A673 (cell line): ENCODE results near the gene PIP4K2A. TPM values are rescaled to one million over a fixed set of nuclear protein-coding genes. Genes with fewer than 3 reads are reported as not detected.

Source experiments
- BruUV-seq: library from RNA; stranded (reverse); fragments of 400-500 nt; replicated peaks from 2 replicates; lab custom pipeline; 2021; lab: Mats Ljungman, UMichigan
- CTCF ChIA-PET: fragments of 300-600 bp; sonication (Branson Sonifier 250); formaldehyde crosslinking; loops from one replicate; lab custom pipeline; 2022; ENCODE audit warnings: antibody characterized with exemption; lab: Charles Lee
- POLR2A ChIA-PET: fragments of 300-600 bp; sonication (Branson Sonifier 250); formaldehyde crosslinking; loops from one replicate; lab custom pipeline; 2022; ENCODE audit warnings: antibody characterized with exemption; ENCODE audit not compliant: low non-redundant PET; lab: Charles Lee
- DNase-seq: peaks from one replicate; pipeline ENCODE4 v3.0.0-alpha.2; 2015; ENCODE audit warnings: low spot score
- H3K27ac ChIP-seq: fragments of 200-600 bp; sonication (generic); 2 replicates; pipeline ENCODE4 v1.5.1; 2016; ENCODE audit warnings: mixed run types, low read depth, mild to moderate bottlenecking, mixed read lengths, antibody characterized with exemption, low read length; ENCODE audit not compliant: poor library complexity, severe bottlenecking
- H3K27me3 ChIP-seq: fragments of 200-600 bp; sonication (generic); replicated peaks from 2 replicates; pipeline ENCODE4 v1.6.1; 2017; ENCODE audit warnings: mixed run types, low read depth, mild to moderate bottlenecking, mixed read lengths, antibody characterized with exemption, low read length; ENCODE audit not compliant: insufficient read depth, poor library complexity
- H3K36me3 ChIP-seq: fragments of 200-600 bp; sonication (generic); 2 replicates; pipeline ENCODE4 v1.6.1; 2016; ENCODE audit warnings: mixed run types, mild to moderate bottlenecking, mixed read lengths, antibody characterized with exemption, low read length; ENCODE audit not compliant: insufficient read depth, poor library complexity, severe bottlenecking
- H3K4me1 ChIP-seq: fragments of 200-600 bp; sonication (generic); 2 replicates; pipeline ENCODE4 v1.6.1; 2017; ENCODE audit warnings: mixed run types, mild to moderate bottlenecking, mixed read lengths, antibody characterized with exemption, low read length; ENCODE audit not compliant: insufficient read depth, poor library complexity, severe bottlenecking
- H3K4me3 ChIP-seq: fragments of 200-600 bp; sonication (generic); 2 replicates; pipeline ENCODE4 v1.5.1; 2016; ENCODE audit warnings: low read depth, mixed run types, mild to moderate bottlenecking, mixed read lengths, low read length; ENCODE audit not compliant: poor library complexity, severe bottlenecking
- H3K9me3 ChIP-seq: fragments of 200-600 bp; sonication (generic); 2 replicates; pipeline ENCODE4 v1.6.1; 2016; ENCODE audit warnings: mixed run types, low read depth, mild to moderate bottlenecking, mixed read lengths, antibody characterized with exemption, low read length; ENCODE audit not compliant: poor library complexity, severe bottlenecking
- CTCF ChIP-seq: fragments of 300-800, 200-600 bp; sonication (generic); conservative IDR thresholded peaks from 2 replicates; pipeline ENCODE4 v1.5.1; 2017; ENCODE audit warnings: low read depth, mild to moderate bottlenecking, antibody characterized with exemption, low read length, moderate library complexity, mixed read lengths
- EZH2 ChIP-seq: fragments of 200-600 bp; sonication (generic); IDR thresholded peaks from 2 replicates; pipeline ENCODE4 v1.6.1; 2017; ENCODE audit warnings: borderline replicate concordance, low read depth, mild to moderate bottlenecking, mixed read lengths, antibody characterized with exemption, low read length; ENCODE audit not compliant: poor library complexity, severe bottlenecking
- intact Hi-C: fragments of 100-400 bp; cut with micrococcal nuclease; formaldehyde crosslinking; loops from one replicate; pipeline ENCODE4 v1.10.0; 2022; ENCODE audit not compliant: unreplicated experiment
- total RNA-seq: library from RNA; stranded (reverse); gene quantifications from 2 replicates; pipeline ENCODE4 v1.2.3, GENCODE V29; 2021

Gene PIP4K2A
- total RNA-seq, 1 experiment from 2014 or later = 19.8 TPM

GRCh38 chr10:22556774-22557173 is 157.6 kb downstream of the PIP4K2A start:
- intact Hi-C loops = loop anchor here (10.0 kb wide), 1 partner anchor 508 kb away; no protein-coding TSS in a partner anchor
- H3K9me3 ChIP-seq = no peaks in the 10 kb centered on the region
- no peaks in the 10 kb centered on the region for H3K36me3 ChIP-seq
- H3K27ac ChIP-seq = no peak overlapping the region
- H3K27me3 ChIP-seq = no peaks in the 10 kb centered on the region
- ChIA-PET POLR2A (no interaction called here), CTCF (no interaction called here)
- no peak overlapping the region for H3K4me3 ChIP-seq
- DNase-seq = no peak
- TF ChIP-seq EZH2 = no peak
- TF ChIP-seq CTCF = no peak
- peaks cover 12% of the 10 kb centered on the region for H3K4me1 ChIP-seq
- BruUV-seq = no TSS peak

- Histone ChIP-seq H3K9me3 (no peaks in the 10 kb centered on the region), H3K27ac (no peak overlapping the region), H3K4me1 (no peaks in the 10 kb centered on the region), H3K4me3 (no peak overlapping the region), H3K36me3 (no peaks in the 10 kb centered on the region), H3K27me3 (no peaks in the 10 kb centered on the region)
- TF ChIP-seq EZH2 (no peak), CTCF (no peak)
- intact Hi-C loops = loop anchor here (10.0 kb wide), 1 partner anchor 510 kb away; no protein-coding TSS in a partner anchor
- DNase-seq = no peak
- no TSS peak for BruUV-seq
- ChIA-PET CTCF (no interaction called here), POLR2A (no interaction called here)
Measured at GRCh38 chr10:22554461-22555182, 159.8 kb downstream of the PIP4K2A start.

GRCh38 chr10:22553452-22553995 is 160.9 kb downstream of the PIP4K2A start:
- H3K27me3 ChIP-seq = no peaks in the 10 kb centered on the region
- no peak overlapping the region for H3K4me3 ChIP-seq
- CTCF ChIA-PET = no interaction called here
- POLR2A ChIA-PET = no interaction called here
- DNase-seq = no peak
- BruUV-seq = no TSS peak
- no peaks in the 10 kb centered on the region for H3K4me1 ChIP-seq
- no peak overlapping the region for H3K27ac ChIP-seq
- TF ChIP-seq EZH2 (no peak), CTCF (no peak)
- no peaks in the 10 kb centered on the region for H3K36me3 ChIP-seq
- no peaks in the 10 kb centered on the region for H3K9me3 ChIP-seq
- intact Hi-C loops = loop anchor here (10.0 kb wide), 1 partner anchor 511 kb away; no protein-coding TSS in a partner anchor
